GM12878 (cell line): ENCODE data around the gene FARSB.

Experiments used
- BMI1 ChIP-seq: fragments of 450-650 bp; IDR thresholded peaks from 2 replicates; pipeline ENCODE4 v1.6.1; 2016; ENCODE audit warnings: mild to moderate bottlenecking, moderate library complexity, borderline replicate concordance
- GABPA ChIP-seq: IDR thresholded peaks from 2 replicates; pipeline ENCODE4 v1.6.1; 2014; ENCODE audit warnings: antibody characterized with exemption, low read depth, mild to moderate bottlenecking, inconsistent platforms
- LARP7 ChIP-seq: fragments of 450-650 bp; IDR thresholded peaks from 2 replicates; pipeline ENCODE4 v1.6.1; 2017; ENCODE audit warnings: mild to moderate bottlenecking
- MYB ChIP-seq: fragments of 150-350 bp; IDR thresholded peaks from 2 replicates; pipeline ENCODE4 v1.6.1; 2014; ENCODE audit warnings: mild to moderate bottlenecking, low read depth, low read length, borderline replicate concordance
- RAD21 ChIP-seq: IDR thresholded peaks from 2 replicates; pipeline ENCODE4 v1.6.1; 2011; ENCODE audit warnings: mild to moderate bottlenecking, low read depth, low read length, moderate library complexity; ENCODE audit not compliant: insufficient read depth
- SIN3A ChIP-seq: IDR thresholded peaks from 2 replicates; pipeline ENCODE4 v1.6.1; 2012; ENCODE audit warnings: low read depth, low read length, improper control_type of control experiment
- SMC3 ChIP-seq: IDR thresholded peaks from 2 replicates; pipeline ENCODE4 v1.6.1; 2011; ENCODE audit warnings: low read length, improper control_type of control experiment, borderline replicate concordance
- YY1 ChIP-seq: IDR thresholded peaks from 2 replicates; pipeline ENCODE4 v1.6.1; 2011; ENCODE audit warnings: low read depth, mild to moderate bottlenecking, low read length
- TF ChIP-seq, protein P1 (sequence below): fragments of 450-650 bp; IDR thresholded peaks from 2 replicates; pipeline ENCODE4 v1.6.1; 2017; ENCODE audit warnings: mild to moderate bottlenecking
- TF ChIP-seq, protein P2 (sequence below), 3 experiments: IDR thresholded peaks in 2 of 3; conservative IDR thresholded peaks in 1 of 3; 2 replicates each; pipeline ENCODE4 v1.5.1; 2011; ENCODE audit warnings: low read depth in 3 of 3, low read length in 3 of 3, mild to moderate bottlenecking in 3 of 3, control low read depth in 2 of 3, moderate library complexity in 2 of 3, inconsistent platforms in 1 of 3, mixed read lengths in 1 of 3; ENCODE audit not compliant: control insufficient read depth in 2 of 3, insufficient read depth in 1 of 3; ENCODE audit errors: extremely low read depth in 1 of 3

DNA sequence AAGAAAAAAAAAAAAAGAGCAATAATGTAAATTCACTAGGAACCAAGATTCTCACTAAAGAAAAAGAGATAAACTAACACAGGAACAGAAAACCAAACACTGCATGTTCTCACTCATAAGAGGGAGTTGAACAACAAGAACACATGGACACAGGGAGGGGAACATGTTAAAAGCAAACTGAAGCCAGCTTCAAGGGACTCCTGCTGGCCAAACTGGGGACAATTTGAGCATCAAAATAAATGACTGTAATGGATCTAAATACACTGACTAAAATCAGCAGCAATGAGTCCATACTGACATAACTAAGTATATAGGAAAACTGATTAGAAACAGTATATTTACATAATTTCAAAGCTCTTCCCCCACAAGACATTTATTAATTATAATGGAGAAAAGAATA lies 73.0 kb downstream of the FARSB start:
- TF ChIP-seq, protein P1, sequence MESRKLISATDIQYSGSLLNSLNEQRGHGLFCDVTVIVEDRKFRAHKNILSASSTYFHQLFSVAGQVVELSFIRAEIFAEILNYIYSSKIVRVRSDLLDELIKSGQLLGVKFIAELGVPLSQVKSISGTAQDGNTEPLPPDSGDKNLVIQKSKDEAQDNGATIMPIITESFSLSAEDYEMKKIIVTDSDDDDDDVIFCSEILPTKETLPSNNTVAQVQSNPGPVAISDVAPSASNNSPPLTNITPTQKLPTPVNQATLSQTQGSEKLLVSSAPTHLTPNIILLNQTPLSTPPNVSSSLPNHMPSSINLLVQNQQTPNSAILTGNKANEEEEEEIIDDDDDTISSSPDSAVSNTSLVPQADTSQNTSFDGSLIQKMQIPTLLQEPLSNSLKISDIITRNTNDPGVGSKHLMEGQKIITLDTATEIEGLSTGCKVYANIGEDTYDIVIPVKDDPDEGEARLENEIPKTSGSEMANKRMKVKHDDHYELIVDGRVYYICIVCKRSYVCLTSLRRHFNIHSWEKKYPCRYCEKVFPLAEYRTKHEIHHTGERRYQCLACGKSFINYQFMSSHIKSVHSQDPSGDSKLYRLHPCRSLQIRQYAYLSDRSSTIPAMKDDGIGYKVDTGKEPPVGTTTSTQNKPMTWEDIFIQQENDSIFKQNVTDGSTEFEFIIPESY: no peak
- TF ChIP-seq, protein P2, sequence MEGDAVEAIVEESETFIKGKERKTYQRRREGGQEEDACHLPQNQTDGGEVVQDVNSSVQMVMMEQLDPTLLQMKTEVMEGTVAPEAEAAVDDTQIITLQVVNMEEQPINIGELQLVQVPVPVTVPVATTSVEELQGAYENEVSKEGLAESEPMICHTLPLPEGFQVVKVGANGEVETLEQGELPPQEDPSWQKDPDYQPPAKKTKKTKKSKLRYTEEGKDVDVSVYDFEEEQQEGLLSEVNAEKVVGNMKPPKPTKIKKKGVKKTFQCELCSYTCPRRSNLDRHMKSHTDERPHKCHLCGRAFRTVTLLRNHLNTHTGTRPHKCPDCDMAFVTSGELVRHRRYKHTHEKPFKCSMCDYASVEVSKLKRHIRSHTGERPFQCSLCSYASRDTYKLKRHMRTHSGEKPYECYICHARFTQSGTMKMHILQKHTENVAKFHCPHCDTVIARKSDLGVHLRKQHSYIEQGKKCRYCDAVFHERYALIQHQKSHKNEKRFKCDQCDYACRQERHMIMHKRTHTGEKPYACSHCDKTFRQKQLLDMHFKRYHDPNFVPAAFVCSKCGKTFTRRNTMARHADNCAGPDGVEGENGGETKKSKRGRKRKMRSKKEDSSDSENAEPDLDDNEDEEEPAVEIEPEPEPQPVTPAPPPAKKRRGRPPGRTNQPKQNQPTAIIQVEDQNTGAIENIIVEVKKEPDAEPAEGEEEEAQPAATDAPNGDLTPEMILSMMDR (IDR thresholded peaks at IDR 0.05 in 2 of 3, conservative IDR thresholded peaks at IDR 0.05 in 1 of 3; ENCODE audit: control insufficient read depth in 2 of 3, extremely low read depth in 1 of 3, insufficient read depth in 1 of 3, low read depth in 3 of 3, low read length in 3 of 3): peak in 1 of 3 experiments; percentile 24; a peak in 1 of 6 replicates
- no peak for TF ChIP-seq LARP7
- TF ChIP-seq MYB: no peak
- TF ChIP-seq SIN3A: no peak
- peak; percentile 22; the same call in 1 of the 2 replicates for TF ChIP-seq SMC3
- no peak for TF ChIP-seq GABPA
- no peak for TF ChIP-seq BMI1
- TF ChIP-seq RAD21: peak; percentile 20; the same call in 1 of the 2 replicates
- no peak for TF ChIP-seq YY1
